Ascending aorta (tissue), 2 donors: Measurements from ENCODE around the gene TDRKH. TPM values are rescaled to one million over a fixed set of nuclear protein-coding genes. Genes with fewer than 3 reads are reported as not detected.

Experiments
- DNase-seq, 2 donors: peaks; one replicate each; pipeline ENCODE4 v3.0.0-alpha.2; 2019; ENCODE audit warnings: low spot score in 2 of 2
- H3K27ac ChIP-seq, 2 donors: fragments of 200-600 bp; sonication (generic); one replicate each; pipeline ENCODE4 v1.5.1; 2016 to 2017; ENCODE audit warnings: mild to moderate bottlenecking in 1 of 2
- H3K27me3 ChIP-seq: fragments of 200-600 bp; sonication (generic); one replicate; pipeline ENCODE4 v1.5.1; 2017
- H3K36me3 ChIP-seq, 2 donors: fragments of 200-600 bp; sonication (generic); one replicate each; pipeline ENCODE4 v1.5.1; 2016
- H3K4me1 ChIP-seq, 2 donors: fragments of 200-600 bp; sonication (generic); one replicate each; pipeline ENCODE4 v1.5.1; 2016 to 2017; ENCODE audit warnings: mild to moderate bottlenecking in 1 of 2
- H3K4me3 ChIP-seq, 2 donors: fragments of 200-600 bp; sonication (generic); one replicate each; pipeline ENCODE4 v1.5.1; 2016 to 2017; ENCODE audit warnings: mild to moderate bottlenecking in 1 of 2
- H3K9me3 ChIP-seq, 2 donors: fragments of 200-600 bp; sonication (generic); one replicate each; pipeline ENCODE4 v1.5.1; 2016
- intact Hi-C: fragments of 100-400 bp; cut with DNase I; formaldehyde crosslinking; loops from one replicate; pipeline ENCODE4 v1.15.1; 2023
- total RNA-seq: library from RNA; depleted of rRNA; stranded (reverse); fragments of >200 nt; gene quantifications from one replicate; pipeline ENCODE4 v1.1.0, GENCODE V29; 2016
- TF ChIP-seq, protein P1 (sequence below), 3 experiments: fragments of 200-600 bp in 2 of 3; fragments of 450-650 bp in 1 of 3; sonication (generic) in 2 of 3; IDR thresholded peaks; one replicate each; pipeline ENCODE4 v1.5.1; 2016 to 2019; ENCODE audit warnings: antibody characterized with exemption in 3 of 3, mild to moderate bottlenecking in 1 of 3, moderate library complexity in 1 of 3

Gene TDRKH
- 1.5 TPM for total RNA-seq

DNA sequence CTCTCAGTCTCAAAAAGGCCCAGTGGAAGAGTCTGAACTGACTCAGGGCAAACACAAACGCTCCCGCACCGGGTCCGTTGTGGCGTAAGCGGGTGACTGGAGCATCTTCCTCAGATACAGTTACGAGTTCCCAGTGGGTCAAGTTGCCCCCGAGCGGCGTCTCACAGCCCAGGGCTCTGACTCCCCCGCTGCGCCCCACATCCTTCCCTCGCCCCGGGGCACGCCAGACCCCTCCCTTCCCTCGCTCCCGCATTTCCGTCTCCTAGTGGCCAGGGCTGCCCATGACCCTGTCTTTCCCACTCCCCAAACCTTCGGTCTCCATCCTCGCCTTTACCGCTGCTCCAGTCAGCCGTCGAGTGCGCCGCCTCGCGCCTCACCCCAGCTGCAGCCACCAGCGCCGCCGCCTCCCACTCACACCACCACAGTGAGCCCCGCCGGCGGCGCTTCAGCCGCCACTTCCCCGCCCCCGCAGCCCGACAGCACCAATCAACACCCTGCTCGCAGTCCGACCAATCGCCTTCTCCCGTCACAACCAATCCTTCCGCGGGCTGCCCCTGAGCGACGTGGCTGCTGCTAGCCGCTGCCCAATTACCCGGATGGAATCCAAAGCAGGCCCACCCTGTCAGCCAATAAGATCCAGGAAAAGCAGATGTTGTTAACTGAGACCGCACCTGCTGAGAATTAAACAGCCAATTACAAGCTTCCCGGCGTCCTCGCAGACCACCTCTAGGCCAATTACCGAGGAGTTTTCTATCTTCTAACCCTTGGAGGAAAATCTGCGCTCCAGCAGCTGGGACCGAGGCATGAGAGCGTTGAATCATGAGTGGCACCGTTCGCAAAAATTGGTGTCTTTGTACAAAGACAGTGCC, at the start of gene TDRKH:
Gene TDRKH, minus strand, starts transcription at position 430 of the 869 bp plus-strand sequence. CDS start 7,478 bp downstream, outside the sequence.
- Histone ChIP-seq H3K9me3 (no peaks in the 10 kb centered on the region), H3K36me3 (no peaks in the 10 kb centered on the region), H3K4me1 (no peaks in the 10 kb centered on the region), H3K27me3 (no peaks in the 10 kb centered on the region), H3K27ac (peak within 1 kb of the TSS; percentile 20 to 56), H3K4me3 (peak within 1 kb of the TSS; percentile 63 to 92)
- intact Hi-C loops: no loop called here
- DNase-seq: peak; percentile 96 to 99
- TF ChIP-seq, protein P1, sequence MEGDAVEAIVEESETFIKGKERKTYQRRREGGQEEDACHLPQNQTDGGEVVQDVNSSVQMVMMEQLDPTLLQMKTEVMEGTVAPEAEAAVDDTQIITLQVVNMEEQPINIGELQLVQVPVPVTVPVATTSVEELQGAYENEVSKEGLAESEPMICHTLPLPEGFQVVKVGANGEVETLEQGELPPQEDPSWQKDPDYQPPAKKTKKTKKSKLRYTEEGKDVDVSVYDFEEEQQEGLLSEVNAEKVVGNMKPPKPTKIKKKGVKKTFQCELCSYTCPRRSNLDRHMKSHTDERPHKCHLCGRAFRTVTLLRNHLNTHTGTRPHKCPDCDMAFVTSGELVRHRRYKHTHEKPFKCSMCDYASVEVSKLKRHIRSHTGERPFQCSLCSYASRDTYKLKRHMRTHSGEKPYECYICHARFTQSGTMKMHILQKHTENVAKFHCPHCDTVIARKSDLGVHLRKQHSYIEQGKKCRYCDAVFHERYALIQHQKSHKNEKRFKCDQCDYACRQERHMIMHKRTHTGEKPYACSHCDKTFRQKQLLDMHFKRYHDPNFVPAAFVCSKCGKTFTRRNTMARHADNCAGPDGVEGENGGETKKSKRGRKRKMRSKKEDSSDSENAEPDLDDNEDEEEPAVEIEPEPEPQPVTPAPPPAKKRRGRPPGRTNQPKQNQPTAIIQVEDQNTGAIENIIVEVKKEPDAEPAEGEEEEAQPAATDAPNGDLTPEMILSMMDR (IDR thresholded peaks at IDR 0.05): peak; percentile 19 to 38 (median 22)

DNA sequence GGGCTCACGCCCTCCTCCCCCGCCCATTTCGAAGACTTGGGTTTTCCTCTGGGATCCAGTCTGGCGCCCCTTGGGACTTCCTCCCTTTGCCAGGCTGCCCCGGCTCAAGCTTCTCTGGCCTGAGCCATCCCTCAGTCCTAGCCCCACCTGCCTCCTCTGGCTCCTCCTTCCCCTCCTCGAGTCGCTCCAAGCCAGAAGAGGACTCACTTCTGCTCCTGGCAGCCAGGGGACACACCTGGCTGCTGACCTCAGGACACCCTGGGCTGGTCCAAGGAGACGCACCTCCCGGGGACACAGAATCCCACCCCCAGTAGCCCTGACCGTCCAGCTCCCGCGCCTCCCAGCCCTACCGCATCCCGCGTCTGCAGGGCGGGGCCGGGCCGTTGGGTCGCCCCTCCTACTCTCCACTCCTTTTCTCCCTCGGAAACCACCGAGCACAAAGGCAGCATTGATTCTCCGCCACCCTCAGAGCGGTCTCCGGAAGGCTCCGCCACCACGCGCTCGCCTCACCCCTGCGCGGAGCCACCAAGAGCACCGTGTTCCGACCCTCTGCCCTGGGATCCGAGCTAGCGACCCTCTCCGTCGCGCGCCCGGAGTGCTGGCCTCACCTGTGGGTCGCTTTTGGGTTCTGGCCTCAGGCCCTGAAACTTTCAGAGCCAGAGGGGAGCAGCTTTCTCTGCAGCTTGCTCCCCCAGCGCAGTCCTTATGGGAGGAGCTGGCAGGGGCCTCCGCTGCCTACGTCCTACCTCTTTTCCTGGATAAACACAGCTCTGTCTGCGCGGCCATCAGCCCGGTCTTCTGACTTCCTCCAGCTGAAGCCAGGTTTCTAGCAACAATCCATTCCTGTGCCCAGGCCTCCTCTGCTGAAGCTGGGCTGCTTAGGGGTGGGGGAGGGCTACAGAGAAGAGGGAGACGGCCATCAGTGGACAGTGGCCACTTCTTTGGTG, 49.4 kb upstream of the TDRKH start, which contains the start of gene C2CD4D:
Gene C2CD4D, minus strand, starts transcription at position 364 of the 947 bp plus-strand sequence. CDS start 831 bp downstream, outside the sequence.
- Histone ChIP-seq H3K4me3 (peak within 1 kb of the TSS; percentile 69 to 74), H3K4me1 (peaks cover 8 to 10% of the 10 kb centered on the region in 2 donors), H3K9me3 (no peaks in the 10 kb centered on the region), H3K36me3 (no peaks in the 10 kb centered on the region), H3K27me3 (peaks cover 15% of the 10 kb centered on the region), H3K27ac (no peak within 1 kb of the TSS)
- TF ChIP-seq, protein P1 (IDR thresholded peaks at IDR 0.05): no peak
- DNase-seq: no peak
- intact Hi-C loops: no loop called here

GRCh38 chr1:151839082-151839412, 48.7 kb upstream of the TDRKH start:
- peak overlapping the region; percentile 69 to 74 for H3K4me3 ChIP-seq
- no peak overlapping the region for H3K27ac ChIP-seq
- H3K36me3 ChIP-seq: no peaks in the 10 kb centered on the region
- intact Hi-C loops: no loop called here
- TF ChIP-seq, protein P1 (IDR thresholded peaks at IDR 0.05): no peak
- H3K4me1 ChIP-seq: peaks cover 8 to 10% of the 10 kb centered on the region in 2 donors
- no peaks in the 10 kb centered on the region for H3K9me3 ChIP-seq
- no peak for DNase-seq
- peaks cover 15% of the 10 kb centered on the region for H3K27me3 ChIP-seq

- DNase-seq: no peak
- peak overlapping the region; percentile 69 to 74 for H3K4me3 ChIP-seq
- no peak overlapping the region for H3K27ac ChIP-seq
- H3K4me1 ChIP-seq: peaks cover 8 to 10% of the 10 kb centered on the region in 2 donors
- TF ChIP-seq, protein P1 (IDR thresholded peaks at IDR 0.05): no peak
- H3K9me3 ChIP-seq: no peaks in the 10 kb centered on the region
- no peaks in the 10 kb centered on the region for H3K36me3 ChIP-seq
- intact Hi-C loops: no loop called here
- H3K27me3 ChIP-seq: peaks cover 15% of the 10 kb centered on the region
Observed at GRCh38 chr1:151838222-151839081, 48.2 kb upstream of the TDRKH start.

DNA sequence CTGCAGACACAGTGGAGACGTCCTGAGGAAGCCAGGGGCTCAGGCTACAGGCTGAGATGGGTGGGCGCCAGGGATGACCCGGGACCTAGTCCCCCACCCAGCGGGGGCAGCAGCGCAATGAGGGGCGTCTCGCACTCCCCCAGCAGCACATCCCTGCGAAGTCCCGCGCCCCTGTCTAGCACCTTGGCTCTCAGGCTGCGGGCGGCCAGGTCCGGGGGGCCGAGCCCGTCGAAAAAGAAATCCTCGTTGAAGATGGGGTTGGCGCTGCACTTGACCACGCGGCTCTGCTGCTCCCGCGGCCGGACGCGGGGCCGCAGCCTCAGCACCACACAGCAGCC, 47.6 kb upstream of the TDRKH start:
- TF ChIP-seq, protein P1 (IDR thresholded peaks at IDR 0.05): no peak

More for the DNA sequence above, 47.6 kb upstream of the TDRKH start:
- intact Hi-C loops: no loop called here
- Histone ChIP-seq H3K4me3 (peak overlapping the region; percentile 69 to 74), H3K36me3 (no peaks in the 10 kb centered on the region), H3K27me3 (peaks cover 15% of the 10 kb centered on the region), H3K9me3 (no peaks in the 10 kb centered on the region), H3K4me1 (peaks cover 8 to 10% of the 10 kb centered on the region in 2 donors), H3K27ac (no peak overlapping the region)
- no peak for DNase-seq
